Caco-2 (cell line): ENCODE data around the gene TEX13A. TPM values are rescaled to one million over a fixed set of nuclear protein-coding genes. Genes with fewer than 3 reads are reported as not detected.

Experiments
- BruUV-seq: library from RNA; stranded (reverse); fragments of 400-500 nt; replicated peaks from 2 replicates; lab custom pipeline; 2021; lab: Mats Ljungman, UMichigan
- CTCF ChIA-PET: fragments of 300-600 bp; sonication (Branson Sonifier 250); formaldehyde crosslinking; loops from one replicate; lab custom pipeline; 2022; ENCODE audit warnings: antibody characterized with exemption; lab: Charles Lee
- POLR2A ChIA-PET: fragments of 300-600 bp; sonication (Branson Sonifier 250); formaldehyde crosslinking; loops from one replicate; lab custom pipeline; 2022; ENCODE audit warnings: antibody characterized with exemption; lab: Charles Lee
- DNase-seq, 2 experiments: peaks; one replicate each; pipeline versions ENCODE4 v3.0.0 to v3.0.0-alpha.2; 2020 to 2022
- H3K27me3 ChIP-seq: replicated peaks from 2 replicates; pipeline ENCODE4 v1.6.0; 2011; ENCODE audit warnings: low read length; ENCODE audit not compliant: control insufficient read depth, insufficient read depth
- H3K36me3 ChIP-seq: 2 replicates; pipeline ENCODE4 v1.5.1; 2011; ENCODE audit warnings: low read length; ENCODE audit not compliant: control insufficient read depth, insufficient read depth
- H3K4me1 ChIP-seq: fragments of 250-450 bp; sonication (Bioruptor Pico); 2 replicates; pipeline ENCODE4 v1.5.1; 2020; ENCODE audit warnings: mild to moderate bottlenecking
- H3K4me3 ChIP-seq: 2 replicates; pipeline ENCODE4 v1.5.1; 2011; ENCODE audit warnings: low read depth, mild to moderate bottlenecking, control low read depth, low read length
- H3K9me3 ChIP-seq: fragments of 250-450 bp; sonication (Bioruptor Pico); 2 replicates; pipeline ENCODE4 v1.5.1; 2020; ENCODE audit warnings: mild to moderate bottlenecking, moderate library complexity
- H3K27ac Mint-ChIP-seq: one replicate; pipeline ENCODE4 v1.8.0; 2022; ENCODE audit warnings: mixed read lengths; ENCODE audit not compliant: unreplicated experiment
- H3K27me3 Mint-ChIP-seq: one replicate; pipeline ENCODE4 v1.8.0; 2022; ENCODE audit warnings: mixed read lengths; ENCODE audit not compliant: insufficient read depth, unreplicated experiment
- H3K36me3 Mint-ChIP-seq: one replicate; pipeline ENCODE4 v1.8.0; 2022; ENCODE audit warnings: mild to moderate bottlenecking, mixed read lengths; ENCODE audit not compliant: insufficient read depth, unreplicated experiment
- H3K4me1 Mint-ChIP-seq: one replicate; pipeline ENCODE4 v1.8.0; 2022; ENCODE audit warnings: low read depth, mixed read lengths; ENCODE audit not compliant: unreplicated experiment
- H3K4me3 Mint-ChIP-seq: one replicate; pipeline ENCODE4 v1.8.0; 2022; ENCODE audit warnings: mild to moderate bottlenecking, moderate library complexity, mixed read lengths; ENCODE audit not compliant: unreplicated experiment
- H3K9me3 Mint-ChIP-seq: one replicate; pipeline ENCODE4 v1.8.0; 2022; ENCODE audit warnings: mixed read lengths; ENCODE audit not compliant: unreplicated experiment
- CTCF ChIP-seq, 2 experiments: fragments of 200-600 bp in 1 of 2; IDR thresholded peaks; 1 replicate in 1 of 2; 2 replicates in 1 of 2; pipeline versions ENCODE4 v1.5.1 to v1.8.0; 2011 to 2022; ENCODE audit warnings: antibody characterized with exemption in 1 of 2, control low read depth in 1 of 2, inconsistent platforms in 1 of 2, low read depth in 1 of 2, low read length in 1 of 2, mild to moderate bottlenecking in 1 of 2, moderate library complexity in 1 of 2; ENCODE audit not compliant: insufficient read depth in 1 of 2, severe bottlenecking in 1 of 2, unreplicated experiment in 1 of 2
- intact Hi-C: fragments of 100-400 bp; cut with micrococcal nuclease; formaldehyde crosslinking; loops from one replicate; pipeline ENCODE4 v1.10.0; 2022; ENCODE audit not compliant: unreplicated experiment
- total RNA-seq: library from RNA; stranded (reverse); gene quantifications from 2 replicates; pipeline ENCODE4 v1.2.3, GENCODE V29; 2022

Gene TEX13A
- total RNA-seq, 1 experiment from 2014 or later: not detected

- intact Hi-C loops: no loop called here
- Mint-ChIP-seq H3K4me3 (no peak overlapping the region), H3K4me1 (no peaks in the 10 kb centered on the region), H3K36me3 (no peaks in the 10 kb centered on the region), H3K27me3 (no peaks in the 10 kb centered on the region), H3K27ac (no peak overlapping the region), H3K9me3 (no peaks in the 10 kb centered on the region)
- no peaks in the 10 kb centered on the region for H3K27me3 ChIP-seq
- no peaks in the 10 kb centered on the region for H3K4me1 ChIP-seq
- H3K4me3 ChIP-seq: no peak overlapping the region
- H3K36me3 ChIP-seq: no peaks in the 10 kb centered on the region
- no TSS peak for BruUV-seq
- ChIA-PET CTCF (no interaction called here), POLR2A (no interaction called here)
- DNase-seq: no peak
- no peaks in the 10 kb centered on the region for H3K9me3 ChIP-seq
- no peak for TF ChIP-seq CTCF (IDR thresholded peaks at IDR 0.05; ENCODE audit: insufficient read depth in 1 of 2, low read depth in 1 of 2, low read length in 1 of 2, severe bottlenecking in 1 of 2, unreplicated experiment in 1 of 2)
Observed at GRCh38 chrX:105173071-105173470, 47.4 kb downstream of the TEX13A start.
